GM21423 (cell line): ENCODE data around the gene FTCD.
"Not testable (repeated sequence)": the region's sequence is repeated elsewhere in the genome, so short reads cannot be mapped to it uniquely, and the experiment has no call there.

Source experiments
- ATAC-seq: cut with Tn5 transposase; IDR thresholded peaks from one replicate; pipeline ENCODE4 v1.9.1; 2021; ENCODE audit warnings: mild to moderate bottlenecking, moderate library complexity; ENCODE audit not compliant: unreplicated experiment

The FTCD gene

DNA sequence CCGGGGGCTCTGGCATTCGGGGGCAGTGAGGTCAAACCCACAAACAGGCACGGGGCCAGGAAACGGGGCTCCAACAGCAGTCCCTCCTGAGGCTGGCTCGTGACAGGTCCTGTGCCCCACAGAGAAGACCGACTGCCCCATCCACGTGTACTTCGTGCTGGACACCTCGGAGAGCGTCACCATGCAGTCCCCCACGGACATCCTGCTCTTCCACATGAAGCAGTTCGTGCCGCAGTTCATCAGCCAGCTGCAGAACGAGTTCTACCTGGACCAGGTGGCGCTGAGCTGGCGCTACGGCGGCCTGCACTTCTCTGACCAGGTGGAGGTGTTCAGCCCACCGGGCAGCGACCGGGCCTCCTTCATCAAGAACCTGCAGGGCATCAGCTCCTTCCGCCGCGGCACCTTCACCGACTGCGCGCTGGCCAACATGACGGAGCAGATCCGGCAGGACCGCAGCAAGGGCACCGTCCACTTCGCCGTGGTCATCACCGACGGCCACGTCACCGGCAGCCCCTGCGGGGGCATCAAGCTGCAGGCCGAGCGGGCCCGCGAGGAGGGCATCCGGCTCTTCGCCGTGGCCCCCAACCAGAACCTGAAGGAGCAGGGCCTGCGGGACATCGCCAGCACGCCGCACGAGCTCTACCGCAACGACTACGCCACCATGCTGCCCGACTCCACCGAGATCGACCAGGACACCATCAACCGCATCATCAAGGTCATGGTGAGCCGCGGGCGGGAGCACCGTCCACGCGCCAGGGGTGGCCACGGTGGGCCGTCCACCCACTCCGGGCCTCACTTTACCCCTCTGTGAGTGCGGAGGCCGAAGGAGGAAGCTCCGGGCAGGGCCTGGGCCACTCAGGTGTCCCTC lies 43.3 kb downstream of the FTCD start:
- no peak for ATAC-seq

DNA sequence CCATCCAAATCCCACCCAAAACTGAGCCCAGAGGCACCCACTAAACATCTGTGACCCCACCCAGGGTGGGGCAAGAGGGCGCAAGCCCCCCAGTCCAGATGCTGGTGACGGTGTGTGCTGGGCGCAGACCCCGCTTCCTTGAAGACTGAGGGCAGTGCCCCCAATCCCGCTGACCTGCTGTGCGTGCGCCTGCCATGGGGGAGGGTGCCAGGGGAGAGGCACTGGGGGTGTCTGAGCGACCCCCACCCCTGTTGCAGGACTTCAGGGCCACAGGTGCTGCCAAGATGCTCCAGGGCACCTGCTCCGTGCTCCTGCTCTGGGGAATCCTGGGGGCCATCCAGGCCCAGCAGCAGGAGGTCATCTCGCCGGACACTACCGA lies 44.2 kb downstream of the FTCD start:
- ATAC-seq: no peak

DNA sequence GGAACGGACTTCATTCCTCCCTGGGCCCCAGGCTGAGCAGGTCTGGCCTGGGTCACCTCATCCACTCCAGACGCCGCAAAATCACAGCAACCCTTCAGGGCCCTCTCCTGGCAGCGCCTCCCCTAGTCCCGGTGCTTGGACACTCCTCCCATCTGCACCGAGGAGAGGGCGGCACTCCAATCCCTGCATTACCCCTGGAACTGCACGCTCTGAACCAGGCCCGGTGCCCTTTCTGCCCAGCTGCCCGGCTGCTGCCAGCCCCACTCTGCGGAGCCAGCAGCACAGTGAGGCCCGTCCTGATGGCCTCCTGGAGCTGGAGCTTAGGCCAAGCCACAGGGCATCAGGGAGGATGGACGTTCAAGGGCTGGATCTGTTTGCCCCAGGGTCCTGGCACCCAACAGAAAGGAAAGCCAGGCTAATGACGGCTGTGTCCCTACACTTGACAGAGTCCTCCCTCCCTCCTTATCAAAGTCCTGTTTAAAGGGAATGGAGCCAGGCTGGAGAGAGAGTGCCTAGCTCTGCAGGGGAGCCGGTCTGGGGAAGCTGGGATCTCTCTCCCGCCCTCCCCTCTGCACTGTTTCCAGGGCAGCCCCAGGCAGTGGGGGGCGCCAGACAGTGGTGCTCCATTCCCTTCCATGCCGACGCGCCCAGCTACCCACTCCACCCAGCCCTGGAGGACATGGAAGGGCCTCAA lies 44.7 kb downstream of the FTCD start:
- no peak for ATAC-seq

DNA sequence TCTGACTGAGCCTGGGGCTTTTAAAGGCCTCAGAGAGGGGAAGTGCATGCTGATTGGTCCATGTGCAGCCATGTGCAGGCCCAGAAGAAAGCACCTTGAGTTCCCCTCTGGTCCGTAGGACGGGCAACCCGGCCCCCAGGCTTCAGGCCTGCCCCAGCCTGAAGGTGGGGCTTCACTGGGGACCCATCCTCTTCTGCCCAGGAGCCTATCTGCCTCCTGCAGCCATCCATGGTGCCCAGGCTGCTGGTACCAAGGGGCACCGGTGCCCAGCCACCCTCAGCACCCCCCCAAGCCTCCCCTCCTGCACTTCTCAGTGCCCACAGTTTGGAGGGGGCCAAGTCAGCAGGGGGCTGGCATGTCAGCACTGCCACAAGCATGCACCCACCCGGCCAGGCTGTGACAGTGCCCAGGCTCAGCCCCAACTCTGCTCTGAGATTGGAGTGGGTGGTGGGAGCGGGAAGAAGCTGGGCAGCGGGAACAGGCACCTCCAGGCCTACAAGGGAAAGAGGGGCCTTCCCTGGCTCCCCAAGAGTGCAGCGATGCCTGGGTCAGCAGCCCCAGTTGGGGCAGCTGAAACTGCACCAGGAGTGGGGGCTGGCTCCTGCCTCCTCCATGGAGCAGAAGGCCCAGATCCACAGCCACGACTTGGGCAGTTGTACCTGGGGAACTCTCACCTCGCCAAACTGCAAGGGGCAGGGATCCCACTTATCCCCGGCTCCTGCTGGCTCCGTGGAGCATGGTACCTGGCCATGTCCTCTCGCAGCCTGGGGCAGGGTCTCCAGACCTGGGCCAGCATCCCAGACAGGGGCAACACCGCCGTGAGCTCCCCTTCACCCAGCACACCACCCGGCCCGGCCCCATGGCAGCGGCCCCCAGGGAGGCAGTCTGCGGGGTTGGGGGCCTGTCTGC lies 45.8 kb downstream of the FTCD start:
- ATAC-seq: no peak

GRCh38 chr21:46108827-46109312 lies 46.5 kb downstream of the FTCD start:
- no peak for ATAC-seq

GRCh38 chr21:46107376-46107775 lies 48.0 kb downstream of the FTCD start:
- not testable (repeated sequence) for ATAC-seq

- no peak for ATAC-seq
Measured at GRCh38 chr21:46104104-46104503, 51.3 kb downstream of the FTCD start.

DNA sequence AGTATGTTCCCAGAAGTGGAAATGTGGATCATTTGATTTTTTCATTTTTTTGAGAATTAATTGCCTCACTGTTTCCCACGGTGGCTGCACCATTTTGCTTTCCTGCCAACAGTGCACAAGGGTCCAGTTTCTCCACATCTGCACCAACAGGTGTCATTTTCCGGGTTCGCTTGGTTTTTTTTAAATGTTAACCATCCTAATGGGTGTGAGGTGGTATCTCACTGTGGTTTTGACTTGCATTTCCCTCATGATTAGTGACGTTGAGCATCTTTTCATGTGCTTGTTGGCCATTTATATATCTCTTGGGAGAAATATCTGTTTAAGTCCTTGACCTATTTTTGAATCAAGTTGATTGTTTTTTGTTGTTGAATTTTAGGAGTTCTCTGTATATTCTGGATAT lies 54.5 kb downstream of the FTCD start:
- no peak for ATAC-seq

GRCh38 chr21:46100426-46100825 lies 55.0 kb downstream of the FTCD start:
- ATAC-seq: no peak

GRCh38 chr21:46100020-46100419 lies 55.4 kb downstream of the FTCD start:
- ATAC-seq: no peak

DNA sequence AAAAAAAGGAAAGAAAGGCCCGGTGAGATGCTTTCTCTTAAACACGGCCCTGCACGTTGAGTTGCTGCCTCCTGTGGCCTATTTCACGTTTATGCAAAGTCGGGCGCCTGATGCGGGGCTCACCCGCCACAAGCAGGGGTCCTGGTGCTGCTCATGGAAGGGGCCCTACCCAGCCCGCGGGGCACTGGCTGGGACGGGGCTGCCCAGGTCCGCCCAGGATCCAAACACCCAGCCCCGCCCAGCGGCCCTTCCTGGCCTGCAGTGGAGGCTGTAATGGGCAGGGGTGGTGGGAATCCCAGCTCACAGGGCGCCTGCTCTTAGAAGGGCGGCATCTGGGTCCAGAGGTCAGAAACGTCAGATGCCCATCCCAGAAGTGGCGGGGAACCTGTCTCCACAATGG lies 55.9 kb downstream of the FTCD start:
- ATAC-seq: no peak

DNA sequence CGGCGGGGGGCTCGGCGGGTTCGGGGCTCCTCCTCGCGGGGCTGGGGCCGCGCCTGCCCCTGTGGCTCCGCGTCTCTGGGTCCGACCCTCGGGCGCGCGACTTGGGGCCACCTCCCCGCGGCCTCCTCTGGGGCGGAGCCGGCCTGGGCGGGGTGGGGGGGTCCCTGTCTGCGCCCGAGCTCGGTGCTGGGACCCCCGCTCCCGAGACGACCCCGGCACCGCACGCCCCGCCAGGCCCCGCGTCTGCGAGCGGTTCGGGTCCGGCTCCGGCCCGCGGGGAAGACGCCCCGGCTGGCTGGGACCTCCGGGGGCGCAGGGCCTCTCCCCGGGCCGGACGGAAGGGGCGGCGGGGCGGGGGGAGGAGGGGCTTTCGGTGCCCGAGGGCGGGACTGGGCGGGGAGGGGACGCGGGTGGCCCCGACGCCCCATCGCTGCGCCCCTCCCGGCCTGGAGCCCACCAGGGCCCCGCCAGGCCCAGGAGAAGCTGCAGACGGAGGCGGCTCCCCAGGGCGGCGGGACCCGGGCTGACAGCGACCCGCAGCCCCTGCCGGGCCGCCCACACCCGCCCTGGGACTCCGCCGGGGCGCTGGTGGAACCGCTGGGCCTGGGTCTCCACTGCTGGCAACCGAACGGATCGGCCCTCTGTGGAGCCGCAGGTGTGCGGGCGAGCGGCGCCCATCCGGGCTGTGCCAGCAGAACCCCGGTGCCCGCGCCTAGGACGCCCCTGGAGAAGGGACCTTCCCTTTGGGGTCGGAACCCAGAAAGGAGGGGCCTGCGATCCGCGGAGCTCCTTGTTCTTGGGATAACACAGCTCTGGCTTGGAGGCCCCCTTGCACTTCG lies 56.9 kb downstream of the FTCD start:
- ATAC-seq: no peak

- ATAC-seq: no peak
Measured at GRCh38 chr21:46097336-46098293, 57.8 kb downstream of the FTCD start, which contains the start of gene COL6A2. Gene COL6A2 (plus strand): TSS chr21:46098112.

- ATAC-seq: no peak
Measured at GRCh38 chr21:46096596-46097335, 58.6 kb downstream of the FTCD start.

- no peak for ATAC-seq
Measured at GRCh38 chr21:46095814-46096595, 59.4 kb downstream of the FTCD start.

- no peak for ATAC-seq
Measured at GRCh38 chr21:46095083-46095719, 60.2 kb downstream of the FTCD start.
